ENCODE measurements around the gene HTT.

HTT gene

GRCh38 chr4:3123181-3123671, 48.7 kb downstream of the HTT start:
- H3K27me3 ChIP-seq (ENCODE audit: insufficient read depth, poor library complexity, severe bottlenecking): no peaks in the 10 kb centered on the region
- H3K27ac ChIP-seq (replicated peaks): peak overlapping the region; percentile 63
- no peak overlapping the region for H3K4me3 ChIP-seq (replicated peaks; ENCODE audit: insufficient read depth, low read length)
- TF ChIP-seq SPI1 (IDR thresholded peaks at IDR 0.05; ENCODE audit: borderline replicate concordance, low read depth) (no peak), POLR2AphosphoS5 (IDR thresholded peaks at IDR 0.05; ENCODE audit: low read depth) (no peak), GABPA (IDR thresholded peaks at IDR 0.05; ENCODE audit: low read depth) (no peak)
- TF ChIP-seq, protein P1, sequence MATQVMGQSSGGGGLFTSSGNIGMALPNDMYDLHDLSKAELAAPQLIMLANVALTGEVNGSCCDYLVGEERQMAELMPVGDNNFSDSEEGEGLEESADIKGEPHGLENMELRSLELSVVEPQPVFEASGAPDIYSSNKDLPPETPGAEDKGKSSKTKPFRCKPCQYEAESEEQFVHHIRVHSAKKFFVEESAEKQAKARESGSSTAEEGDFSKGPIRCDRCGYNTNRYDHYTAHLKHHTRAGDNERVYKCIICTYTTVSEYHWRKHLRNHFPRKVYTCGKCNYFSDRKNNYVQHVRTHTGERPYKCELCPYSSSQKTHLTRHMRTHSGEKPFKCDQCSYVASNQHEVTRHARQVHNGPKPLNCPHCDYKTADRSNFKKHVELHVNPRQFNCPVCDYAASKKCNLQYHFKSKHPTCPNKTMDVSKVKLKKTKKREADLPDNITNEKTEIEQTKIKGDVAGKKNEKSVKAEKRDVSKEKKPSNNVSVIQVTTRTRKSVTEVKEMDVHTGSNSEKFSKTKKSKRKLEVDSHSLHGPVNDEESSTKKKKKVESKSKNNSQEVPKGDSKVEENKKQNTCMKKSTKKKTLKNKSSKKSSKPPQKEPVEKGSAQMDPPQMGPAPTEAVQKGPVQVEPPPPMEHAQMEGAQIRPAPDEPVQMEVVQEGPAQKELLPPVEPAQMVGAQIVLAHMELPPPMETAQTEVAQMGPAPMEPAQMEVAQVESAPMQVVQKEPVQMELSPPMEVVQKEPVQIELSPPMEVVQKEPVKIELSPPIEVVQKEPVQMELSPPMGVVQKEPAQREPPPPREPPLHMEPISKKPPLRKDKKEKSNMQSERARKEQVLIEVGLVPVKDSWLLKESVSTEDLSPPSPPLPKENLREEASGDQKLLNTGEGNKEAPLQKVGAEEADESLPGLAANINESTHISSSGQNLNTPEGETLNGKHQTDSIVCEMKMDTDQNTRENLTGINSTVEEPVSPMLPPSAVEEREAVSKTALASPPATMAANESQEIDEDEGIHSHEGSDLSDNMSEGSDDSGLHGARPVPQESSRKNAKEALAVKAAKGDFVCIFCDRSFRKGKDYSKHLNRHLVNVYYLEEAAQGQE (IDR thresholded peaks at IDR 0.05; ENCODE audit: insufficient replicate concordance, low read depth): no peak
- TF ChIP-seq, protein P2, sequence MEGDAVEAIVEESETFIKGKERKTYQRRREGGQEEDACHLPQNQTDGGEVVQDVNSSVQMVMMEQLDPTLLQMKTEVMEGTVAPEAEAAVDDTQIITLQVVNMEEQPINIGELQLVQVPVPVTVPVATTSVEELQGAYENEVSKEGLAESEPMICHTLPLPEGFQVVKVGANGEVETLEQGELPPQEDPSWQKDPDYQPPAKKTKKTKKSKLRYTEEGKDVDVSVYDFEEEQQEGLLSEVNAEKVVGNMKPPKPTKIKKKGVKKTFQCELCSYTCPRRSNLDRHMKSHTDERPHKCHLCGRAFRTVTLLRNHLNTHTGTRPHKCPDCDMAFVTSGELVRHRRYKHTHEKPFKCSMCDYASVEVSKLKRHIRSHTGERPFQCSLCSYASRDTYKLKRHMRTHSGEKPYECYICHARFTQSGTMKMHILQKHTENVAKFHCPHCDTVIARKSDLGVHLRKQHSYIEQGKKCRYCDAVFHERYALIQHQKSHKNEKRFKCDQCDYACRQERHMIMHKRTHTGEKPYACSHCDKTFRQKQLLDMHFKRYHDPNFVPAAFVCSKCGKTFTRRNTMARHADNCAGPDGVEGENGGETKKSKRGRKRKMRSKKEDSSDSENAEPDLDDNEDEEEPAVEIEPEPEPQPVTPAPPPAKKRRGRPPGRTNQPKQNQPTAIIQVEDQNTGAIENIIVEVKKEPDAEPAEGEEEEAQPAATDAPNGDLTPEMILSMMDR (IDR thresholded peaks at IDR 0.05; ENCODE audit: insufficient read depth, low read length): no peak
- DNase-seq (ENCODE audit: low read depth in 1 of 2, low spot score in 1 of 2): peak in 1 of 2 experiments; percentile 16

DNA sequence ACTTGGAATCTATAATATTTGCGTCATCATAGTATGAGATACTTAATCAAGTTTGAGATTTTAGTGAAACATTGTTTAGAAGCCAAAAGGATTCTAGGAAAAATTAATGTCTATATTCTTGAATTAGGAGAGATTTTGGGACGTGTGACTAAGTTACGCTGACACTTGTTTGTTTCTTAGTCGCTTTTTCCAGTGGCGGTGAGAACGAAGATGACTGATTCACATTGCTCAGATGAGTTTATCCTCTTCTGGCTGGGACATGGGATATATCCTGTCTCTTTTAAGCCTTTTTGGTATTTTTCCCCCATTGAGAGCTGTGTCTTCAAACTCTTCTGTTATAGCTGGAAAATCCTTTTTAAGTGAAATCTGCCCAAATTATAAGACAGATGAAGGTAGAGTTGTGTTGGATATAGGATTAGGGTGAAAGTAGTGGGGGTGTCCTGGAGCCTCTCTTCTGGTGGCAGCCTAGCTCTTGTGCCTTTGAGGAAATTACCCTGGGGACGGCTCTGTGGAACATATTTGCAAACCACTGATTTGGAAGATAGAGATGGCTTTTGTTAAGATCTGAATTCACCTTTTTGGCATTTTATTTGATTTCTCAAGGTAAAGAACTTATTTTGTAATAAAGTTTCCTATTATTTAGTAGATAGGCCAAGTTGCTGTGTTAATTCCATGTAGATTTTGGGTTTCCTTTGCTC, 49.7 kb downstream of the HTT start:
- TF ChIP-seq, protein P2 (IDR thresholded peaks at IDR 0.05; ENCODE audit: insufficient read depth, low read length): no peak
- DNase-seq (ENCODE audit: low read depth in 1 of 2, low spot score in 1 of 2): no peak
- Histone ChIP-seq H3K27ac (replicated peaks) (no peak overlapping the region; the same call in 1 of the 2 replicates), H3K4me3 (replicated peaks; ENCODE audit: insufficient read depth, low read length) (no peak overlapping the region), H3K27me3 (ENCODE audit: insufficient read depth, poor library complexity, severe bottlenecking) (no peaks in the 10 kb centered on the region)

DNA sequence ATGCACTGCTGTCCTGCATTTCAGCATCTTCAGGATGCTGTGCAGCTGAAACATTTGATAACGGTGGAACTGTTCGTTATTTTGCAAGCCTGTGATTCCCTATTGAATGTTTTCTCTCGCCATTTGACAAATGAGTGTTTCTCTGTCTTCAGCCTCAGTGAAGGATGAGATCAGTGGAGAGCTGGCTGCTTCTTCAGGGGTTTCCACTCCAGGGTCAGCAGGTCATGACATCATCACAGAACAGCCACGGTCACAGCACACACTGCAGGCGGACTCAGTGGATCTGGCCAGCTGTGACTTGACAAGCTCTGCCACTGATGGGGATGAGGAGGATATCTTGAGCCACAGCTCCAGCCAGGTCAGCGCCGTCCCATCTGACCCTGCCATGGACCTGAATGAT, 52.6 kb downstream of the HTT start:
- TF ChIP-seq, protein P2 (IDR thresholded peaks at IDR 0.05; ENCODE audit: insufficient read depth, low read length): no peak
- TF ChIP-seq POLR2AphosphoS5 (IDR thresholded peaks at IDR 0.05; ENCODE audit: low read depth): no peak
- no peak for TF ChIP-seq SPI1 (IDR thresholded peaks at IDR 0.05; ENCODE audit: borderline replicate concordance, low read depth)
- no peak for TF ChIP-seq GABPA (IDR thresholded peaks at IDR 0.05; ENCODE audit: low read depth)
- TF ChIP-seq, protein P1 (IDR thresholded peaks at IDR 0.05; ENCODE audit: insufficient replicate concordance, low read depth): no peak
- no peak for DNase-seq (ENCODE audit: low read depth in 1 of 2, low spot score in 1 of 2)
- no peak overlapping the region for H3K27ac ChIP-seq (replicated peaks)
- no peak overlapping the region for H3K4me3 ChIP-seq (replicated peaks; ENCODE audit: insufficient read depth, low read length)
- no peaks in the 10 kb centered on the region for H3K27me3 ChIP-seq (ENCODE audit: insufficient read depth, poor library complexity, severe bottlenecking)

DNA sequence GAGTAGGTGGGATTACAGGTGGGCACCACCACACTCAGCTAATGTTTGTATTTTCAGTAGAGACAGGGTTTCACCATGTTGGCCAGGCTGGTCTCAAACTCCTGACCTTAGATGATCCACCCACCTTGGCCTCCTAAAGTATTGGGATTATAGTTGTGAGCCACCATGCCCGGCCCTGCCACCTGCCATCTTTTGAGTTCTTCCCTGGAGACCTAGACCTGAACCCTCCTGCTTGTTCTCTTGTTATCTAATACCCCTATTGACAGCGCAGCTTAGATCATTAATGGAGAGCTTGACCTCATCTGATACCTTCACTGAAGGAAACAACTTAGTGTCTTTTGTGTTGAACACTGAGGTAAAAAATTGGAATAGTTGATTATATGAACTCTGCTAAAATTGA, 53.6 kb downstream of the HTT start:
- DNase-seq (ENCODE audit: low read depth in 1 of 2, low spot score in 1 of 2): no peak
- Histone ChIP-seq H3K27ac (replicated peaks) (no peak overlapping the region), H3K27me3 (ENCODE audit: insufficient read depth, poor library complexity, severe bottlenecking) (no peaks in the 10 kb centered on the region), H3K4me3 (replicated peaks; ENCODE audit: insufficient read depth, low read length) (no peak overlapping the region)
- TF ChIP-seq, protein P1 (IDR thresholded peaks at IDR 0.05; ENCODE audit: insufficient replicate concordance, low read depth): no peak
- TF ChIP-seq GABPA (IDR thresholded peaks at IDR 0.05; ENCODE audit: low read depth) (no peak), POLR2AphosphoS5 (IDR thresholded peaks at IDR 0.05; ENCODE audit: low read depth) (no peak), SPI1 (IDR thresholded peaks at IDR 0.05; ENCODE audit: borderline replicate concordance, low read depth) (no peak)
- TF ChIP-seq, protein P2 (IDR thresholded peaks at IDR 0.05; ENCODE audit: insufficient read depth, low read length): no peak
